ENCODE results near the gene FAT1.

Gene FAT1

GRCh38 chr4:186606591-186606992, 117.1 kb downstream of the FAT1 start:
- peak; percentile 69 for DNase-seq (ENCODE audit: low spot score)

GRCh38 chr4:186605261-186605865, 118.3 kb downstream of the FAT1 start:
- DNase-seq (ENCODE audit: low spot score) = no peak

- no peak for DNase-seq (ENCODE audit: low spot score)
Observed at GRCh38 chr4:186604124-186604807, 119.4 kb downstream of the FAT1 start.

GRCh38 chr4:186602978-186603377, 120.7 kb downstream of the FAT1 start:
- no peak for DNase-seq (ENCODE audit: low spot score)

- DNase-seq (ENCODE audit: low spot score) = no peak
Observed at GRCh38 chr4:186599483-186599882, 124.2 kb downstream of the FAT1 start.

GRCh38 chr4:186598686-186599085, 125.0 kb downstream of the FAT1 start:
- DNase-seq (ENCODE audit: low spot score) = no peak

GRCh38 chr4:186596850-186597390, 126.7 kb downstream of the FAT1 start:
- DNase-seq (ENCODE audit: low spot score) = no peak

GRCh38 chr4:186596346-186596745, 127.3 kb downstream of the FAT1 start:
- DNase-seq (ENCODE audit: low spot score) = no peak

GRCh38 chr4:186593587-186593973, 130.1 kb downstream of the FAT1 start:
- DNase-seq (ENCODE audit: low spot score) = no peak

- no peak for DNase-seq (ENCODE audit: low spot score)
Observed at GRCh38 chr4:186592966-186593586, 130.6 kb downstream of the FAT1 start.

GRCh38 chr4:186592445-186592844, 131.2 kb downstream of the FAT1 start:
- DNase-seq (ENCODE audit: low spot score) = no peak

- no peak for DNase-seq (ENCODE audit: low spot score)
Observed at GRCh38 chr4:186591651-186592050, 132.0 kb downstream of the FAT1 start.

- no peak for DNase-seq (ENCODE audit: low spot score)
Observed at GRCh38 chr4:186588503-186588902, 135.2 kb downstream of the FAT1 start.

GRCh38 chr4:186587416-186588018, 136.1 kb downstream of the FAT1 start:
- peak; percentile 78 for DNase-seq (ENCODE audit: low spot score)

- no peak for DNase-seq (ENCODE audit: low spot score)
Observed at GRCh38 chr4:186586205-186586604, 137.5 kb downstream of the FAT1 start.

- DNase-seq (ENCODE audit: low spot score) = no peak
Observed at GRCh38 chr4:186584912-186585311, 138.7 kb downstream of the FAT1 start.

- no peak for DNase-seq (ENCODE audit: low spot score)
Observed at GRCh38 chr4:186581421-186581820, 142.2 kb downstream of the FAT1 start.

GRCh38 chr4:186580669-186581068, 143.0 kb downstream of the FAT1 start:
- no peak for DNase-seq (ENCODE audit: low spot score)

- DNase-seq (ENCODE audit: low spot score) = no peak
Observed at GRCh38 chr4:186570193-186570996, 153.3 kb downstream of the FAT1 start.

- no peak for DNase-seq (ENCODE audit: low spot score)
Observed at GRCh38 chr4:186569533-186570192, 154.0 kb downstream of the FAT1 start.

GRCh38 chr4:186566068-186566467, 157.6 kb downstream of the FAT1 start:
- DNase-seq (ENCODE audit: low spot score) = no peak
